HepG2 (cell line): ENCODE data around the gene TOP3B. TPM values are rescaled to one million over a fixed set of nuclear protein-coding genes. Genes with fewer than 3 reads are reported as not detected.

Experiments used
- AKAP8 ChIP-seq: sonication (generic); formaldehyde crosslinking; IDR thresholded peaks from 2 replicates; pipeline ENCODE4 v1.5.1; 2020; ENCODE audit warnings: mild to moderate bottlenecking, missing genetic modification reagents
- ARNT2 ChIP-seq: sonication (generic); formaldehyde crosslinking; IDR thresholded peaks from 2 replicates; pipeline ENCODE4 v1.8.0; 2022; ENCODE audit warnings: mild to moderate bottlenecking, low read depth, missing genetic modification reagents, moderate library complexity
- CBX2 ChIP-seq, 2 experiments: fragments of 200-600 bp in 1 of 2; sonication (generic); formaldehyde crosslinking in 1 of 2; IDR thresholded peaks; 2 replicates each; pipeline versions ENCODE4 v1.7.0 to v1.8.1; 2018 to 2022; ENCODE audit warnings: low read depth in 2 of 2, low read length in 1 of 2, mild to moderate bottlenecking in 1 of 2, missing genetic modification reagents in 1 of 2
- CREB1 ChIP-seq, 2 experiments: fragments of 450-650 bp in 1 of 2; IDR thresholded peaks; 2 replicates each; pipeline ENCODE4 v1.6.1; 2016 to 2017; ENCODE audit warnings: control low read depth in 1 of 2, mild to moderate bottlenecking in 1 of 2, missing compliant biosample characterization in 1 of 2, missing genetic modification characterization in 1 of 2
- DR1 ChIP-seq: sonication (generic); formaldehyde crosslinking; IDR thresholded peaks from 2 replicates; pipeline ENCODE4 v1.8.0; 2021; ENCODE audit warnings: mild to moderate bottlenecking, missing genetic modification reagents, inconsistent platforms
- ESRRA ChIP-seq: sonication (generic); formaldehyde crosslinking; IDR thresholded peaks from 2 replicates; pipeline ENCODE4 v1.5.1; 2020; ENCODE audit warnings: mild to moderate bottlenecking, low read depth, missing genetic modification reagents
- FOXA3 ChIP-seq: IDR thresholded peaks from 2 replicates; pipeline ENCODE4 v1.6.1; 2016; ENCODE audit warnings: missing genetic modification reagents, missing compliant biosample characterization
- HOXA3 ChIP-seq: sonication (generic); formaldehyde crosslinking; IDR thresholded peaks from 2 replicates; pipeline ENCODE4 v1.5.0; 2020; ENCODE audit warnings: missing genetic modification reagents
- MAFF ChIP-seq: IDR thresholded peaks from 2 replicates; pipeline ENCODE4 v1.6.1; 2011; ENCODE audit warnings: low read depth, low read length, improper control_type of control experiment
- NFKB2 ChIP-seq: sonication (generic); formaldehyde crosslinking; IDR thresholded peaks from 2 replicates; pipeline ENCODE4 v1.4.0; 2020; ENCODE audit warnings: missing genetic modification reagents, borderline replicate concordance
- NPAS2 ChIP-seq: sonication (generic); formaldehyde crosslinking; IDR thresholded peaks from 2 replicates; pipeline ENCODE4 v1.8.0; 2022; ENCODE audit warnings: mild to moderate bottlenecking, missing genetic modification reagents, borderline replicate concordance
- NR3C1 ChIP-seq: sonication (generic); formaldehyde crosslinking; IDR thresholded peaks from 2 replicates; pipeline ENCODE4 v1.4.0; 2020; ENCODE audit warnings: missing genetic modification reagents
- PCBP1 ChIP-seq: fragments of 200-400 bp; formaldehyde crosslinking; IDR thresholded peaks from 2 replicates; pipeline ENCODE4 v1.6.1; 2017; ENCODE audit warnings: mild to moderate bottlenecking, low read depth, low read length, borderline replicate concordance
- REL ChIP-seq: sonication (generic); formaldehyde crosslinking; conservative IDR thresholded peaks from 2 replicates; pipeline ENCODE4 v1.8.0; 2022; ENCODE audit warnings: mild to moderate bottlenecking, missing genetic modification reagents, moderate library complexity
- REXO4 ChIP-seq: sonication (generic); formaldehyde crosslinking; IDR thresholded peaks from 2 replicates; pipeline ENCODE4 v1.8.0; 2022; ENCODE audit warnings: missing genetic modification reagents, mild to moderate bottlenecking, borderline replicate concordance
- RFXANK ChIP-seq: IDR thresholded peaks from 2 replicates; pipeline ENCODE4 v1.6.1; 2016
- TBX2 ChIP-seq: sonication (generic); formaldehyde crosslinking; IDR thresholded peaks from 2 replicates; pipeline ENCODE4 v1.5.0; 2020; ENCODE audit warnings: missing genetic modification reagents, mild to moderate bottlenecking, borderline replicate concordance
- TCF12 ChIP-seq, 2 experiments: fragments of 450-650 bp in 1 of 2; sonication (generic) in 1 of 2; formaldehyde crosslinking in 1 of 2; IDR thresholded peaks; 2 replicates each; pipeline versions ENCODE4 v1.6.1 to v1.8.0; 2017 to 2022; ENCODE audit warnings: antibody characterized with exemption in 1 of 2, mild to moderate bottlenecking in 1 of 2, missing genetic modification reagents in 1 of 2, moderate library complexity in 1 of 2
- TFDP2 ChIP-seq: sonication (generic); formaldehyde crosslinking; IDR thresholded peaks from 2 replicates; pipeline ENCODE4 v1.4.0; 2020; ENCODE audit warnings: missing genetic modification reagents
- TOE1 ChIP-seq: sonication (generic); formaldehyde crosslinking; IDR thresholded peaks from 2 replicates; pipeline ENCODE4 v1.4.0; 2020; ENCODE audit warnings: mild to moderate bottlenecking, missing genetic modification reagents
- ZBTB42 ChIP-seq: sonication (generic); formaldehyde crosslinking; IDR thresholded peaks from 2 replicates; pipeline ENCODE4 v1.5.0; 2020; ENCODE audit warnings: mild to moderate bottlenecking, missing genetic modification reagents
- ZBTB7A ChIP-seq: sonication (generic); formaldehyde crosslinking; IDR thresholded peaks from 2 replicates; pipeline ENCODE4 v1.8.0; 2022; ENCODE audit warnings: mild to moderate bottlenecking, missing genetic modification reagents
- ZNF317 ChIP-seq: sonication (generic); formaldehyde crosslinking; IDR thresholded peaks from 2 replicates; pipeline ENCODE4 v1.5.0; 2020; ENCODE audit warnings: mild to moderate bottlenecking, missing genetic modification reagents
- ZNF724P ChIP-seq: sonication (generic); formaldehyde crosslinking; IDR thresholded peaks from 2 replicates; pipeline ENCODE4 v1.8.0; 2022; ENCODE audit warnings: missing genetic modification reagents, borderline replicate concordance
- ZSCAN20 ChIP-seq: sonication (generic); formaldehyde crosslinking; IDR thresholded peaks from 2 replicates; pipeline ENCODE4 v1.4.0; 2020; ENCODE audit warnings: missing genetic modification reagents, mild to moderate bottlenecking, borderline replicate concordance
- polyA plus RNA-seq, 8 experiments: library from polyadenylated mRNA; depleted of rRNA in 3 of 8; stranded (reverse) in 7 of 8; unstranded in 1 of 8; fragments of >200 nt; fragmentation: Illumina TruSeq in 4 of 8; extraction: Trizol in 4 of 8; gene quantifications; 2 replicates each; pipeline versions ENCODE4 v1.2.1 to v1.2.3, GENCODE V29; 2011 to 2016; ENCODE audit warnings: low read depth in 4 of 8, missing spikeins in 1 of 8, mixed read lengths in 1 of 8; ENCODE audit not compliant: insufficient read depth in 1 of 8
- total RNA-seq, 5 experiments: library from RNA; depleted of rRNA; stranded (reverse); fragments of >200 nt; fragmentation: Illumina TruSeq; extraction: Trizol; gene quantifications; 2 replicates each; pipeline ENCODE4 v1.2.3, GENCODE V29; 2016; ENCODE audit warnings: low read depth in 1 of 5
- TF ChIP-seq, protein P1 (sequence below): sonication (generic); formaldehyde crosslinking; IDR thresholded peaks from 2 replicates; pipeline ENCODE4 v1.4.0; 2020; ENCODE audit warnings: mild to moderate bottlenecking, low read depth, missing genetic modification reagents

TOP3B gene
- total and polyA plus RNA-seq, 2 of the 13 experiments (the other 11 are each of a cell fraction or from before 2014, with no cell fraction given): 28.5 to 29.7 TPM

DNA sequence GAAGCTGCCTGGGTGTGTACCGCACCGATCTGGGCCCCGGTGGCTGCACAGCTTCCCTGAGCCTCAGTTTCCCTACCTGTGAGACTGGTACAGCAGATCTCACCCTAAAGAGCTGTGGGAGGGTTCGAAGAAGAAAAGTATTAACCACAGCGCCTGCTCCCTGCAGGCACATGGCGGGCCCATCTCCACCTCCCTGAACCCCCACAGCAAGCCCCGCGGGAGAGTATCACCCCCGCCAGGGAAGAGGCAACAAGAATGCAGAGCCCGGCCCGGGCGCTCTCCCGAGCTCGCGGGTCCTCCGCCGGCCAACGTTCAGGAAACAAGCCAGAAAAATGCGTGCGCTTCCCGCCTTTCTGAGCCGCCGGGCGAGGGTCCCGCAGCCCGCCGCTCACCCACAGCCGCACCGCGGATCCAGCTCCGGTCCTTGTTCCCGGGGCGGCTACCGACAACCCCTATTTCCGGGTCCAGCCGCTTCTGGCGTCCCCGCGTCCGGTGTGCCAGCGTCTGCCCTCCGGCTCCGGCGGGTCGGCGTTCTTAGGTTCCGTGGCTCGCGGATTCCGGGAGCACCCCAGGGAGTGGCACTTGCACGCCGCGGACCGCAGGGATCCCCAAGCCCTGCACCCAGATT lies at the start of gene TOP3B (continued):
- TF ChIP-seq AKAP8 (CRISPR knock-in tag) (peak; percentile 64; the same call in 1 of the 2 replicates), MAFF (no peak), FOXA3 (peak; percentile 82), NFKB2 (peak; percentile 96), CREB1 (IDR thresholded peaks at IDR 0.05) (no peak), CREB1 (CRISPR knock-in tag; IDR thresholded peaks at IDR 0.05) (peak; percentile 62; the same call in 1 of the 2 replicates), TCF12 (IDR thresholded peaks at IDR 0.05) (no peak), TCF12 (CRISPR knock-in tag; IDR thresholded peaks at IDR 0.05) (no peak), CBX2 (IDR thresholded peaks at IDR 0.05; ENCODE audit: low read depth, low read length) (no peak; the same call in 1 of the 2 replicates), CBX2 (CRISPR knock-in tag; IDR thresholded peaks at IDR 0.05; ENCODE audit: low read depth) (no peak), ZNF317 (peak; percentile 77), ZBTB42 (CRISPR knock-in tag) (no peak), NR3C1 (CRISPR knock-in tag) (no peak), REXO4 (no peak), ZNF724P (CRISPR knock-in tag) (peak; percentile 54; the same call in 1 of the 2 replicates), TOE1 (CRISPR knock-in tag) (no peak), ZSCAN20 (CRISPR knock-in tag) (no peak), PCBP1 (0 out of 2 replicates have a peak, but pooled peaks have one; percentile 56), ZBTB7A (no peak), RFXANK (CRISPR knock-in tag) (peak; percentile 68; the same call in 1 of the 2 replicates), REL (peak; percentile 76; the same call in 1 of the 2 replicates), ESRRA (CRISPR knock-in tag) (0 out of 2 replicates have a peak, but pooled peaks have one; percentile 45), ARNT2 (CRISPR knock-in tag) (peak; percentile 77), DR1 (CRISPR knock-in tag) (peak; percentile 61; the same call in 1 of the 2 replicates), NPAS2 (no peak), HOXA3 (CRISPR knock-in tag) (peak; percentile 96), TBX2 (CRISPR knock-in tag) (peak; percentile 79), TFDP2 (CRISPR knock-in tag) (peak; percentile 80)
- TF ChIP-seq, protein P1, sequence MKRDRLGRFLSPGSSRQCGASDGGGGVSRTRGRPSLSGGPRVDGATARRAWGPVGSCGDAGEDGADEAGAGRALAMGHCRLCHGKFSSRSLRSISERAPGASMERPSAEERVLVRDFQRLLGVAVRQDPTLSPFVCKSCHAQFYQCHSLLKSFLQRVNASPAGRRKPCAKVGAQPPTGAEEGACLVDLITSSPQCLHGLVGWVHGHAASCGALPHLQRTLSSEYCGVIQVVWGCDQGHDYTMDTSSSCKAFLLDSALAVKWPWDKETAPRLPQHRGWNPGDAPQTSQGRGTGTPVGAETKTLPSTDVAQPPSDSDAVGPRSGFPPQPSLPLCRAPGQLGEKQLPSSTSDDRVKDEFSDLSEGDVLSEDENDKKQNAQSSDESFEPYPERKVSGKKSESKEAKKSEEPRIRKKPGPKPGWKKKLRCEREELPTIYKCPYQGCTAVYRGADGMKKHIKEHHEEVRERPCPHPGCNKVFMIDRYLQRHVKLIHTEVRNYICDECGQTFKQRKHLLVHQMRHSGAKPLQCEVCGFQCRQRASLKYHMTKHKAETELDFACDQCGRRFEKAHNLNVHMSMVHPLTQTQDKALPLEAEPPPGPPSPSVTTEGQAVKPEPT (CRISPR knock-in tag): peak; percentile 89; the same call in 1 of the 2 replicates
